ENCODE measurements around the gene LHPP. TPM values are rescaled to one million over a fixed set of nuclear protein-coding genes. Genes with fewer than 3 reads are reported as not detected.

The LHPP gene
- total RNA-seq, 1 donor from 2014 or later = 35.9 TPM

- no peak for DNase-seq (ENCODE audit: low spot score)
Observed at GRCh38 chr10:124593431-124593985, 131.9 kb downstream of the LHPP start.

DNA sequence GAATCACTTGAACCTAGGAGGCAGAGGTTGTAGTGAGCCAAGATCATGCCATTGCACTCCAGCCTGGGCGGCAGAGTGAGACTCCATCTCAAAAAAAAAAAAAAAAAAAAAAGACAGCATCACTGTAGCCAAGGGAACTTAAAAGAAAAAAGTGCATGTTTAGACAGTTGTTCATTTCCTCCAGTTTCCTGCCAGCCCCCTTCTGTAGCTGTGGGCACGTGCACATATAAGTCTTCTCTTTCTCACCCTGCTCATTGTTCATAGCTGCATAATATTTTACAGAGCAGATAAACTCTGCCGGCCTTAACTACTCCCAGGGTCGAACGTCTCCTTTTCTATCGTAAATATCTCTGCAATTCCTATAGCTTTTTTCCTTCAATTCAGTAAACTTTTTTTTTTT, 132.6 kb downstream of the LHPP start:
- no peak for DNase-seq (ENCODE audit: low spot score)

DNA sequence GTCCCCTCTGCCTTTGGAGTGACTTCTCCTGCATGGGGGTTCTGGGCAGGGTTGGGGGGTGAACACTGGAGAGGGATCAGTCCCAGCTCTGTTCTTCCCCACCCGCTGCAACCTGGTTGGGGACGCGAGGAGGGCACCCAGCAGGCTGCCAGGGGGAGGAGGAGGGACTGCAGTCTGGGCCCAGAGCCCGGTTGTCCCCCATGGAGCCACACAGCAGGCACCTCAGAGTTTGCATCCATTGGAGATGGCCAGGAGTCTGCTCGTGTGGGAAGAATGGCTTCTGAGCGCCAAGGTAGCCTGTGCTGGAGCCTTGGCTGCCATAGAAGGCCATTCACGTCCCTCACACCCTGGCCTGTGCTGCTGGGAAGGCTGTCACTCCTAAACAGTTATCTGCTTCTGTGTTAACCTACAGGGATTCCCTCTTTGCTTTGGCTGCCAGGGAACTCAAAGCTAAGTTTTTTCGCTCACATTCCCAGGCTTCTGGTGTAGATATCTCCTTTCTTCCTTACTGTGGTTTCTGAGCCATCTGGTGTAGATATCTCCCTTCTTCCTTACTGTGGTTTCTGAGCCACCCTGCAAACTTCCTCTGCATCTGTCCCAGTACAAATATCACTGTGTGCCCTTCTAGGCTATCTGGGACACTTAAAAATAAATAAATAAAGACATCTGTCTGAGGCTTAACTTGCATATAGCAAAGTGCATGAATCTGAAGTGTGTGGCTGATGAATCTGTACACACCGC, 133.7 kb downstream of the LHPP start:
- no peak for DNase-seq (ENCODE audit: low spot score)

GRCh38 chr10:124596116-124596785, 134.6 kb downstream of the LHPP start:
- DNase-seq (ENCODE audit: low spot score) = no peak

DNA sequence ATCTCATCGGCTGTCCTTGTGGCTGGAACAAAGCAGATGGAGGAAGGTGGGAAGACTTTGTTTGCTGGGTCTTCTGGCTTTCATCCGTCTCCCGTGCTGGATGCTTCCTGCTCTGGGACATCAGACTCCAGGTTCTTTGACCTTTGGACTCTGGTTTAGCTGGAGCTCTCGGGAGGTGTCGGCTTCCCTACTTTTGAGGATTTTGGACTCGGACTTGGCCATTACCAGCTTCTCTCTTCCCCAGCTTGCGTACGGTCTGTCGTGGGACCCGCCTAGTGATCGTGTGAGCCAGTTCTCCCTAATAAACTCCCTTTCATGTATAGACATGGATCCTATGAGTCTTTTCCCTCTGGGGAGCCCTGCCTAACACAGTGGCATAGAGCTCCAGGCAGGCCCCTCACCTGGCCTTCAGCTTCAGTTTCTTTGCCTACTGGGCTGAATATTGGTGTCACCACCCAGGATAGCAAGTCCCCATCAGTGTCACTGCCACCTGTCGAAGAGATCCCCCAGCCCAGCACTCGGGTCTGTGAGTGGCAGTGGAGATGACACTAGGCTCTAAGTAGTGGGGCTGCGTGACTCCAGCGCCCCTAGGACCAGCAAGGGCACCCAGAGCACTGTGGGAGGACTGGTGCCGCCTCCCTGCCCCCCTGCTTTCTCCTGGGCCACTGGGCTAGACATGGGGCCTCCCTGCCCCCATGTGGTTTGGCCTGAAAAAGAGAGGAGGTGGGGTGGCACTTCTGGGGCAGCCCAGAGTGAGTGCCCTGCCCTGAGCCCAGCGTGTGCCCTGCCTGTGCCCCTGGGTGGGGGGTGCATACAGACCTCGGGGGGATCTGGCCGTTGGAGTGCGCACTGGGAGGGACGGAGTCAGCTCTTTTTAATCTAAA, 135.6 kb downstream of the LHPP start:
- DNase-seq (ENCODE audit: low spot score) = no peak

DNA sequence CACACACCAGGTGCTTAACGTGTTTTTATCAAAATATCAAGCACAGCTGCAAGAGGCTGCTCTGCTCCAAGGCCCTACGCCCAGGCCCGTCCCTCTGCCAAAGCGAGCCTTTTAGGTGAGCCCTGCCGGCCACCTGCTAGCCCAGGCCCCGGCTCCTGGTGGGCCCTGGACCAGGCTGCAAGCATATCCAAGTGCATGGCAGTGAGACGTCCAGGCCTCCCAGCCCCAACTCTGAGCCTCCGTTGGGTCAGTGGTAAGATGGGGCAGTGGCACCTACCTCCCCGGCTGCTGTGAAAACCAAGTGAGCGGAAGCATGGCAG, 136.2 kb downstream of the LHPP start:
- no peak for DNase-seq (ENCODE audit: low spot score)

DNA sequence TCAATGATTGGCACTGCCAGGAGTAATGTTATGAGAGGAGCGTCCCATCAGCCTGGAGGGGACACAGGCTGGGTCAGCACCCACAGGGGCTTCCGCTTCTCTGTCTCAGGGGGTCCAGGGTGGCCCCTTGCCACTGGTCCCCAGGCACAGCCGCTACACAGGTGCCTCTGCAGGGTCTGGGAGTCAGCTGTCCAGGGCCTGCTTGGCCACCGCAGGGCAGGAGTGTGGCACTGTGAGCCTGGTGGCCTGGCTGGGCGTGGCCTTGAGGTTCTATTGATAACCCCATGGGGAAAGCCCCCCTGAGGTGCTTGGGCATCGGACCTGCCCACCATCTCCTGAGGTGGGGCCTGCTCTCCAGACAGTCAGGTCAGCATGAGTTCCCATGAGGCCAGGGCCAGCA, 136.6 kb downstream of the LHPP start:
- no peak for DNase-seq (ENCODE audit: low spot score)

- no peak for DNase-seq (ENCODE audit: low spot score)
Observed at GRCh38 chr10:124598773-124599587, 137.4 kb downstream of the LHPP start.

DNA sequence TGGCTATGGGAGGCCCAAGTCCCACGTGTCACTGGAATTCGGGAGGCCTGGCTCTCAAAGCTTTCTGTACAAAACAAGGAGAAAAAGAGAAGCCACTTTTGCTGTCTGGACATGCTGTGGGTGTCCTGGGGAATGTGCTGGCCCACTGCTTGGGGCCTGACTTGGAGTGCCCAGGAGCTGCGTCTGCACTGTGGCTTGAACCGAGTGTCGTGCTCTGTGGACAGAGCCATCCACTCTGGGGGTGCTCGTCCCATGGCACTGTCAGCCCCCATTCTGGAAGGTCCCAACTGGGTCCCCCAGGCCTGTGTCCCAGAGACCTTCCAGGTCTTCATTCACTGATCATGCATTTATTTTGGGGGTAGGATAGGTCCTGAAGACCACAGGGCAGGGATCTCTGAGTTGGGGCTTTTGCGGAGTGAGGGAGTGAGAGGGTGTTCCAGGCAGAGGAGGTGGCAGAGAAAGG, 138.0 kb downstream of the LHPP start:
- DNase-seq (ENCODE audit: low spot score) = no peak

- DNase-seq (ENCODE audit: low spot score) = no peak
Observed at GRCh38 chr10:124600051-124600880, 138.6 kb downstream of the LHPP start.

GRCh38 chr10:124601016-124601415, 139.4 kb downstream of the LHPP start:
- no peak for DNase-seq (ENCODE audit: low spot score)

GRCh38 chr10:124601431-124602120, 140.0 kb downstream of the LHPP start:
- no peak for DNase-seq (ENCODE audit: low spot score)

DNA sequence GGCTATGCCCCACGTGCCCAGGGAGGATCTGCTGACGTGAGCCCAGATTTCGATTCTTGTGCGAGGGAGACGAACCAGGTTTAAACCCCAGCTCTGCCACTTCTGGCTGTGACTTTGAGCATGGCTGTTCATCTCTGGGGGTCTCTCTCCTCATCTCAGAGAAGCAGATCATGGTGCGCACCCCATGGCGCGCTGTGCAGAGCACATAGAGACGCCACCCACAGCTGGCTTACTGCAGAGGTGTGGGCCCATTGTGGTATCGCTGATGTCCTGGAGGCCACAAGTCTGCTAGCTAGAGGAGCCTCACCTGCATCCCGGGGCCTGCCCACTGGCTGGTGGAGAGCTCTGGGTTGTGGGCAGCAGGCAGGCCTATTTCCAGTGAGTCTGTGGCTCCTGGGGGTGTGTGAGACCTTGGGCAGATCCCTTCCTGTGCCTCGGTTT, 140.5 kb downstream of the LHPP start:
- DNase-seq (ENCODE audit: low spot score) = no peak

DNA sequence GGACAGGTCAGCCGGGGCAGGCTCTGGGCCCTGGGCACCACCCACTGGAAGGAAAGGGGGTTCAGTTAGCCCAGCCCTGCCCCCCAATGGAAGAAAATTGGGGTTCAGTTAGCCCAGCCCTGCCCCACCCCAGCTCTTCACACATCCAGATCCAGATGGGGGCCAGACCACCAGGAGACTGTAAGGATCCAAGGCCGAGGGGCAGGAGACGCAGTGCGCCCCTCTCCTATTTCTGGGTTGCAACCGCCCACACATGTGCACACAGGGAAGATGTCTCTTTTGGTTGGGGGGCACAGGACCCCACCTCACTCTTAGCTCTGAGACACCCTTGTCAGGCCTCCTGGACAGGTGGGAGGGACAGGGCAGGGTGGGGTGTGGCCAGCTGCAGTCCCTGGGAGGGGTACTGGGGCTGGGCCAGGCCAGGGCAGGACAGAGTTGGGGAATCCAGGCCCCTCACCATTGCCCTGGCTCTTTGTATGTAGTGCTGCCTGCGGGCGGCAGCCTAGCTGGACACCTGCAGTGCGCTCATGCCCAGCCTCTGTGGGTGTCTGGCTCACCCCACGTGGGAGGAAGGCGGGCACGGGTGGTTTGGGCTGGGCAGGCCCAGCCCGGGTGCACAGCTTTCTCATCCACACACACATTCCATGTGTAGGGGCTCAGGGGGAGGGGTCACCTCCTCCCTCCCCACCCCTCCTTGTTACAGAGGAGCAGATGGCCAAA, 141.2 kb downstream of the LHPP start:
- no peak for DNase-seq (ENCODE audit: low spot score)

- no peak for DNase-seq (ENCODE audit: low spot score)
Observed at GRCh38 chr10:124603376-124604213, 142.0 kb downstream of the LHPP start.

- no peak for DNase-seq (ENCODE audit: low spot score)
Observed at GRCh38 chr10:124604214-124605000, 142.8 kb downstream of the LHPP start.

- no peak for DNase-seq (ENCODE audit: low spot score)
Observed at GRCh38 chr10:124605001-124605370, 143.4 kb downstream of the LHPP start.
